CD4-positive, alpha-beta T cell treated with Interleukin-10 for 1 hour (primary cell): ENCODE measurements around the gene CYP27A1.

Source experiments
- DNase-seq: peaks from one replicate; pipeline ENCODE4 v3.0.0-alpha.2; 2020

CYP27A1 gene

GRCh38 chr2:218776488-218776887 is 5.5 kb upstream of the CYP27A1 start:
- no peak for DNase-seq

DNA sequence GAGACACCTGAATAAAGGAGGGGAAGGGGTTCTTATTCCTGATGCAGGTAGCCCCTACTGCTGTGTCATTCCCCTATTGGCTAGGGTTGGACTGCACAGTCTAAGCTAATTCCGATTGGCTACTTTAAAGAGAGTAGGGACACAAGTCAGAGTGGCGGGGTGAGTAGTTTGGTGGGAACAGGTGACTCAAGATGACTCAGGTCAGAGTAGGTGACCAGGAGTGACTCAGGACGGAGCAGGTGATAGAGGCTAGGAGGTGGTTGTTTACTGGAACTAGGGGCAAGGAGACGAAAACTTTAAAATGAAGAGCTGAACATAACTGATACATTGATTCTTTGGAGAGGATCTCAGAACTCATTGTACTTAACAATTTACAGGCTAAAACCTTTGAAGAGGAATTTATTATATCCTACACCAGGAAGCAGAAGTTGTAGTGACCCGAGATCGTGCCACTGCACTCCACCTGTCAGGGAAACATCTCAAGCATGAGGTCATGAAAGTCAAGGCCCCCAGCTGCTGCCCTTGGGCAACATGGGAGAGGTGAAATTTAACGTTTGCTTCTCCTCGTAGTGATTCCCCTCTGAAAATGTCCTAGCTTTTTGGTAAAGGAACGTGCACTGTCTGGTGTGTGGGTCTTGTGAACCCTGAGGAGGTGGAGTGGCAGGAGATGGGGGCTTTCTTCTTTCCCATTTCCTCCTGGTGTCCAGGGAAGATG is 4.5 kb upstream of the CYP27A1 start:
- DNase-seq = no peak

- no peak for DNase-seq
Measured at GRCh38 chr2:218780046-218780445, 1.9 kb upstream of the CYP27A1 start.

GRCh38 chr2:218780851-218781690 is 876 bp upstream of the CYP27A1 start:
- DNase-seq = no peak

DNA sequence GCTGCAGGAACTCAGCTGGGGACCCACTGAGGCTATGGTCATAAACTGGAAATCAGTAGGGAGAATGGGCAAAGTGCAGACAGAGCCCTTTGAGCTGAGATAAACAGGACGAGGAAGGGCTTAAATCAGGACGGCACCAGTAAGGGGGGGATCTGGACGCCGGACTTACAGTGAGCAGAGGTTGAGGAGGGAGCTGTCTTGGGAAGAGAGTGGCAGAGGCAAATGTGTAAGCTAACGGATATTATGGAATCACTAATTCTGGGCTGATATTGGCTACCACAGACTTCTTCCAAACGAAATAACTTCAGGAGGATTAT is 539 bp downstream of the CYP27A1 start:
- no peak for DNase-seq

DNA sequence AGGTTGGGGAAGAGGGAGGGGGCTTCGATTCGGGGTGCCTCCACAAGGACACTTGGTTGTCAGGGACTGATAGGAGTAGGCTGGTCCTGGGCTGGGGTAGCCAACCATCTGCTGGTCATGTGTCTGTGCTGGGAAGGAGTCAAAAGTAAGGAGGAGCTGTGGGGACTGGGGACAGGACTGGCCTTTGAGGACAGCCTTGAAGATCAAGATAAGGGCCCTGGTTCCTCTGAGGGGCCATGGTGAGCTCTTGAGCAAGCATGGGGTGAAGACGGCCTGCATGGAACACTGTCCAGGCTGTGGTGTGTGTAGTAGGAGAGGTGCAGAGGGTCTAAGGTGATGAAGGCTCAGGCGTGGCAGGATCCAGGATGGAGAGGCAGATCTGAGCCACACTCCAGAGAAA is 1.7 kb downstream of the CYP27A1 start:
- no peak for DNase-seq

DNA sequence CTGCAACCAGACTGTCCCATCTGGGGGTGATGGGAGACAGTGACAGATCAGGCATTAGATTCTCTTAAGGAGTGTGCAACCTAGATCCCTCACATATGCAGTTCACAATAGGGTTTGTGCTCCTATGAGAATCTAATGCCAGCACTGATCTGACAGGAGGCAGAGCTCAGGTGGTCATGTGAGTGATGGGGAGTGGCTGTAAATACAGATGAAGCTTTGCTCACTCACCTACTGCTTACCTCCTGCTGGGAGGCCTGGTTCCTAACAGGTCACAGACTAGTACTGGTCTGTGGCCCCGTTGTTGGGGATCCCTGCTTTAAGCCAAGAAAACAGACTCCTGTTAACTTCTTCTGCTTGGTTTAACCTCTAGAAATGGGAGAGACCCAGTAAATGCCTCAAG is 3.2 kb downstream of the CYP27A1 start:
- DNase-seq = no peak

DNA sequence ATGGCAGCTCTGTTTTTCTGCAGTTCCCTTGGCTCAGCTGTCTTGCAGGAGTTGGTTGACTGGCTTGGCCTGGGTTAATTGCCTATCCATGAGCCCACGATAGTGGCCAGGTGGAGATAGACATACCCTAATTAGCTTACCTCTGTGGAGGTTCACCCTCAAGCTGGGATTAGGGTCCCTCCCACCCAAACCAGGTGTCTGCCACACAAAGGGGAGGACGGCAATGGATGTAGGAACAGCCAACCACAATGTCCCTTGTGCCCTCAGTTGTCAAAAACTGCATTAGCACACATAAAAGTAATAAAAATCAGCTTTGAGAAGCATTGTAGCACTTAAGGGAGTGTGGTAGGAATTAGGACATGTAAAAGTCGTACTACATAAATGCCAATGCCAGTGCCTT is 4.2 kb downstream of the CYP27A1 start:
- DNase-seq = no peak

DNA sequence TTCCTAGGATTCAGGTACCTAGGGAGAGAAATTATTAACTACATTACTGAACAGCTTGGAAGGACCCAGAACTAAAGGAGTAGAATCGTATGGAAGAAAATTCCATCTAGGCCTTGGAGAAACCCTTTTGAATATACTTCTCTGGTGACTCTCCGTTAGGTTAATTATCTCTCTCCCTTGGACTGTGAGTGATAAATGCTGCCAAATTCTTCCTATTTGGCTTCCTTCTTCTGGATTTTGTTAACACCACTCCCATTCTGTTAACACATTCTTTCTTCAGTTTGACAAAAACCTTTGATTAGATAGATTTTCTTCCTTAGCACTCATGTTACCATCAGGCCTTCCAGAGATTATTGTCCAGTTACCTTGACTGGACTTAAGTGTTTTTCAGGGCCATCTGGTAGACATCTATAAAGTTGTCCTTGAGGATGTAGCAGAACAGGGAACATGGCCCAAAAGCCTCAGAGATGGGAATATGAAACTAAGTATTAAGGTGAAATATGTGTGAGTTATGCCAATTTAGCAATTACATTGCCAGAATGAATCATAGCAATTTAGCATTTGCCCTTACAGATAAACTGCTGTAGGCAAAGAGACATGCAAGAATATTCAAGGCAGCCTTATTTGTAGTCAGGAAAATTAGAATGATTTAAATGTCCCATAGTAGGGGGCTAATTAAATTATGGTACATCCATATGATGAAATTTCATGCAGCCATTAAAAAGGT is 6.7 kb downstream of the CYP27A1 start:
- no peak for DNase-seq

DNA sequence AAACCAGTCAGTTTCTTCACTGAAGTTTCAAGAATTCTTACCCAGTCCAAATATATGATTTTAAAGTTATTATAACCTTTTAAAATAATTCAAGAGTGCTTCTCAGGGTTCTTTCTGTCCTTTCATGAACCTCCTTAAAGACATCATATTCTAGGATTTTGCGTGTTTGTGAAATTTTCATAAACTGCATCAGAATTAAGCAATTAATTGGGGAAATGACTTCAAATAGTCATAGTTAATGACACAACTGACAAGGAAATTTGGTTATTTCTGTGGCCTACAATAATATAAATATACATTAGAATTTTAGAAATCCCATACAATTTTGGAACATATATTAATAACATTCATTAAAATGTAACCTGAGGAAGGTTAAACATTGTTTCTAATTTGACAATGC is 10.5 kb downstream of the CYP27A1 start:
- no peak for DNase-seq

DNA sequence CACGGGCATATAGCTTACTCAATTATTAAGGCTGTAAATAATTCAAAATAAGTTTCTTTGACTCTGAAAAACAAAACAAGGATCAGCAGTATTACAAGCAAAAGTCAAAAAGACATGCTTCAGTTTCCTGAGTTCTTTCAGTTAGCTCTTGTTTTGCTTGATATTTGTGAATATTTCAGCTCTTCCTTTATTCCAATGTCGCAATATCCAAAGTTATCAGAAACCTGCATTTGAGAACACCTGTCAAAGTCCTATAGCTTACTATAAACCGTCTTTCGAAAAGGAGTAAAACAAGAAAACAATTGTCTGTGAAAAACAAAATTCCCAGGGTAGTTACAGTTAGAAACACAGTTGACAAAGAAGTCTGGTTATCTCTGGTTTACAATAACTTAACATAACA is 14.7 kb downstream of the CYP27A1 start:
- no peak for DNase-seq

- DNase-seq = no peak
Measured at GRCh38 chr2:218798767-218799504, 17.0 kb downstream of the CYP27A1 start.

- DNase-seq = no peak
Measured at GRCh38 chr2:218799990-218800389, 18.0 kb downstream of the CYP27A1 start.

- DNase-seq = peak; percentile 15
Measured at GRCh38 chr2:218802386-218802994, 20.5 kb downstream of the CYP27A1 start.

DNA sequence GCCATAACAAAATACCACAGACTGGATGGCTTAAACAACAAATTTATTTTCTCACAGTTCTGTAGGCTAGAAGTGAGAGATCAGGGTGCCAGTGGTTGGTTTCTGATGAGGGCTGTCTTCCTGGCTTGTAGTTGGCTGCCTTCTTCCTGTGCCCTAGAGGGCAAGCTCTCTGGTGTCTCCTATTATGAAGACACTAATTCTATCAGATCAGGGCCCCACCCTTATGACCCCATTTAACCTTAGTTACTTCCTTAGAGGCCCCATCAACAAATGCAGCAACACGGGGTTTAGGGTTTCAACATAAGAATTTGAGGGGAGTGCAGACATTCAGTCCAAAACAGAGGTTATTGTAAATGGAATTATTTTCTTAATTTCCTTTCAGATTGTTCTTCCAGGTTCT is 22.9 kb downstream of the CYP27A1 start:
- no peak for DNase-seq

- no peak for DNase-seq
Measured at GRCh38 chr2:218805627-218806026, 23.7 kb downstream of the CYP27A1 start.

GRCh38 chr2:218806346-218806978 is 24.5 kb downstream of the CYP27A1 start:
- no peak for DNase-seq

GRCh38 chr2:218807626-218808025 is 25.7 kb downstream of the CYP27A1 start:
- DNase-seq = no peak

- no peak for DNase-seq
Measured at GRCh38 chr2:218809515-218809914, 27.6 kb downstream of the CYP27A1 start.

- DNase-seq = no peak
Measured at GRCh38 chr2:218810256-218810655, 28.3 kb downstream of the CYP27A1 start.

GRCh38 chr2:218811382-218811781 is 29.4 kb downstream of the CYP27A1 start:
- DNase-seq = no peak

- no peak for DNase-seq
Measured at GRCh38 chr2:218812096-218812815, 30.3 kb downstream of the CYP27A1 start.
